HG03095 (cell line): Measurements from ENCODE around the gene PCDHA4.

Source experiments
- ATAC-seq: cut with Tn5 transposase; IDR thresholded peaks from one replicate; pipeline ENCODE4 v1.9.1; 2021; ENCODE audit warnings: moderate library complexity; ENCODE audit not compliant: unreplicated experiment

PCDHA4 gene

GRCh38 chr5:140855772-140856674 lies 49.2 kb downstream of the PCDHA4 start, which contains the start of gene PCDHA10:
PCDHA10 (plus strand) TSS chr5:140855897; CDS start chr5:140856049, 152 bp downstream.
- no peak for ATAC-seq

GRCh38 chr5:140857177-140857986 lies 50.5 kb downstream of the PCDHA4 start:
- ATAC-seq: no peak

GRCh38 chr5:140857987-140858240 lies 51.0 kb downstream of the PCDHA4 start:
- no peak for ATAC-seq

GRCh38 chr5:140862441-140863295 lies 55.8 kb downstream of the PCDHA4 start:
- ATAC-seq: no peak
